Activated CD4-positive, alpha-beta T cell treated with anti-CD3 and anti-CD28 coated beads, Interleukin-2, amount 50 U/mL, for 4 hours (primary cell): ENCODE measurements around the gene EPN2.

Experiments used
- DNase-seq, 2 experiments: peaks; one replicate each; pipeline ENCODE4 v3.0.0-alpha.2; 2020

EPN2 gene

DNA sequence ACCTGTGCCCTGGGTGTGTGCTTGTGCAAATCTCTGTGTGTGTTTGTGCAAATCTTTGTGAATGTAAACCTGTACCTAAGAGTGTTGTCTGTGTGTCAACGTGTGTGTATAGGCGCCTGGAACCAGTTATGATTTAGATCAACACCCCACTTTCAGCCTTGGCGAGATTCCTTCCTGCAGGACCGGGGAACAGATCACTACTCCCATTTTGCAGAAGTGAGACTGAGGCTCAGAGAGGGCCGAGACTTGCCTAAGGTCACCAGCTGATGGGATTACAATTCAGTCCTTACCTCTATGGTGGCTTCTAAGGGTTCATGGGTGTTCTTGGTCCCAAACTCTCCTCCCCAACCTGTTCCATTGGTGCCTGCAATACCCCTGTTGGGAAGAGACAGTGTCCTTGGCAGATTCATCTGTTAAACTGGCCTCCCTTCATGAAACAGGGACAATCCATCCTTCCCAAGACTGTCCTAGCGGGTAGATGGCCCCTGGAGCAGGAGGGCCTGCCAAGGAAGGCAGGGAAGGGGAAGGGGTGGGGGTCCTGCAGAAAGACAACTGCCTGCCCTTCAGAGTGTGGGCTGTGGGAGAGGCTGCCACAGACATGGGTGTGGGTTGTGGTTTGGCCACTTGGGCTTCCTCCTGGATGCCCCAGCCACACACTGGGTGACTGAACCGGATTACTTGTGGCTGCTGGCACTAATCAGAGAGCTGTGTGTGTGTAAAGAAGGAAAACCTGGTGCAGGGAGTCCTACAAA is 134.3 kb downstream of the EPN2 start:
- DNase-seq: no peak

GRCh38 chr17:19372011-19372370 is 134.8 kb downstream of the EPN2 start:
- DNase-seq: no peak

DNA sequence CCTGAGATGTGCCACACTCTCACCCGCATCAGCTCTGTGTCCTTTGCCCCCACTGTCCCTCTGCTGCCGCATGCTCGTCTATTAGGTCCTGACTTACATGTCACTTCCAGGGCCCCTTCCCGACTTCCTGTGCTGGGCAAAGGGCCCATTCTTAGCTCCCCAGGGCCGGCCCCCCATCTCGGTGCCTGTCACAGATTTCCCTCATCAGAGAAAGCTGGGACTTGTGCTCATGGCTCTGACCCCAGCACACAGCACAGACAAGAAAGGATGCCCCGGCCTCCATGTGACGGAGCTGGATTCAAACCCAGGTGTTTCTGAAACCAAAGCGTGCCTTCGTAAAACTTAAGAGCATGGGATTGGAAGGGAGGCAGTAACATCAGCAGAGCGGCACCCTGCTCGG is 135.3 kb downstream of the EPN2 start:
- DNase-seq: no peak

- no peak for DNase-seq
These were observed 135.8 kb downstream of the EPN2 start for GRCh38 chr17:19372866-19373504.

DNA sequence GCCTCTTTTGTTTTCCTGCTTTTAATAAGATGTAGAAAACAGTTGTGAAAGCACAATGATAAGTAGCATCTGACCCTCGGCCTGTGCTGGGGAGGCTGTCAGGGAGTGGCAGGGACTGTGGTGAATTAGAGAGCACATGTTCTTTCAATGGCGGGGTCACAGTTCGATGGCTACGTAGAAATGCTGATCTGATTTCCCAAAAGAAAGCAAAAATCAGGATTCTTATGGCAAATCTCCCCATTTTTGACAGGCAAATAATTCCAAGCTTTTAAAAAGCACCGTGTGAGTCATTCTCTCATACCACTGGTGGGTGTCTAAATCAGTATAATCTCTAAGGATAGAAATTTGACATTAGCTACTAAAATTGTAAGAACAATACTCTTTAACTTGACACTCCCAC is 137.0 kb downstream of the EPN2 start:
- no peak for DNase-seq

- DNase-seq: no peak
These were observed 138.6 kb downstream of the EPN2 start for GRCh38 chr17:19375732-19376131.

GRCh38 chr17:19376811-19377210 is 139.6 kb downstream of the EPN2 start:
- DNase-seq: no peak

DNA sequence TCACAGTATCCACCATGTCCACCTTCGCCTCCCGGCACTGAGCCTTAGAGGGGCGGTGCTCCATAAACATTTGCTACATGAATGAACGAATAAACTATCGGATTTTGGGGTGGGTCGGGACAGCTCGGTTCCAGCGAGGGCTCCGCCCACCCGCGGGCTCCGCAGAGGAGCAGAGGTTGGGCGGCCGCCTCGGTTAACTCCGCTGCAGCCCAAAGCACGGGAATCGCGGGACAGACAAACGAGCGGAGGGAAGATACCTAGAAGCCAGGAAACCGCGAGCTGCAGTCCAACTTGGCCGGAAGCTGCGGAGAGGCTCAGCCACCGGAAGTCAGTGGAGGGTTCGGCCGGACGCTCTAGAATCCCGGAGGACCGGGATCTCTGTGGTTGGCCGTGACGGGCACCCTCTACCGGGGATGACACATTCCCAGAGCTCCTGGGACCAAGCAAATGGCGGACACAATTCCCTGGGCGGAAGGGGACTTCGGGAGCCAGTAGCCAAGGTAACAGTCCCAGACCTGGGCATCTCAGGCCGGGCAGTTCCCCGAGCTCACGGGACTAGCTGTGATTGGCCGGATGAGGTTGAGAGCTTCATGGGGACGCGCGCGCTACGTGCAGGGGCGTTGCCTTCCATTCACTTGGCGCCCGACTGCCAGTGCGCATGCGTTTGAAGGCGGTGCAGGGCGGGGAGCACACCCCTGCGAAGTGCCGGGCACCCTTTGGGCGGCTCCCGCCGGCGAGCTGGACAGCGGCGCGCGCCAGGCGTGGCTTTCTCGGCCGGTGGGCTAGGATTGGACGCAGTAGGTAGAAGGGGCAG is 140.6 kb downstream of the EPN2 start:
- DNase-seq: peak; percentile 83 to 87

DNA sequence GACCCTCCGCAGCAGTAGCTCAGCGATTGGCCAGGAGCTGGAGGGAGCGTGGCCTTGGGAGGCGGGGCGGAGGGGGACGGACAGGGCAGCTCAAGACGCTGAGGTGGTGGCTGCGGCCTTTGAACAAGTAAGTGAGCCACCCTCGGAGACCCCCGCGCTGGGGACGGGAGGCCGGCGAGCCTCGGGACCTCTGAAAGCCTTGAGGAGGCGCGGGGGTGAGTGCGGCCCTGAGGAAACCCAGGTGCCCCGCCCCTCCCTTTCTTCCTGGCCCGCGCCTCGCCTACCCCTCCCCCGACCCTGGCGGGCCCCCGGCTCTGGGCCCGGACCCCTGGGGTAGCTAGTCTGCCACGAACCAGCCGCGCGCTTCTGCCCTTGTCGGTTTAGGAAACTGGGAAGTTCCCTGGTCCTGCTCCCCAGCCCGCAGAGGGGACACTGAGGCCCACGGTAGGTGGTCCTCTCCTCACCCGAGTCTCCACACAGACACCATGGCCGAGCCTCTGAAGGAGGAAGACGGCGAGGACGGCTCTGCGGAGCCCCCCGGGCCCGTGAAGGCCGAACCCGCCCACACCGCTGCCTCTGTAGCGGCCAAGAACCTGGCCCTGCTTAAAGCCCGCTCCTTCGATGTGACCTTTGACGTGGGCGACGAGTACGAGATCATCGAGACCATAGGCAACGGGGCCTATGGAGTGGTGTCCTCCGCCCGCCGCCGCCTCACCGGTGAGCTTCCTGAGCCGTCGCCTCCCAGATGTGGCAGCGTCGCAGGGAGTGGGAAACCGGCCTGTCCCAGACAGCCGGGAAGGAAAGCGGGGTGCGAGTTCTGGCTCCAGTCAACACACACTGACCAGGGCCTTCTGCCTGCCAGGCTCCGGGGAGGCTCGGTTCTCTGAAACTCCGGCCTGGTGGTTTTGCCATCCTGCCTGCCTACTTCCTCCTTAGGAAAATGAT is 141.5 kb downstream of the EPN2 start, which contains the start of gene MAPK7:
Gene MAPK7, plus strand, starts transcription at position 83 of the 945 bp plus-strand sequence. Its CDS starts 403 bp downstream, at position 486.
- DNase-seq: no peak

DNA sequence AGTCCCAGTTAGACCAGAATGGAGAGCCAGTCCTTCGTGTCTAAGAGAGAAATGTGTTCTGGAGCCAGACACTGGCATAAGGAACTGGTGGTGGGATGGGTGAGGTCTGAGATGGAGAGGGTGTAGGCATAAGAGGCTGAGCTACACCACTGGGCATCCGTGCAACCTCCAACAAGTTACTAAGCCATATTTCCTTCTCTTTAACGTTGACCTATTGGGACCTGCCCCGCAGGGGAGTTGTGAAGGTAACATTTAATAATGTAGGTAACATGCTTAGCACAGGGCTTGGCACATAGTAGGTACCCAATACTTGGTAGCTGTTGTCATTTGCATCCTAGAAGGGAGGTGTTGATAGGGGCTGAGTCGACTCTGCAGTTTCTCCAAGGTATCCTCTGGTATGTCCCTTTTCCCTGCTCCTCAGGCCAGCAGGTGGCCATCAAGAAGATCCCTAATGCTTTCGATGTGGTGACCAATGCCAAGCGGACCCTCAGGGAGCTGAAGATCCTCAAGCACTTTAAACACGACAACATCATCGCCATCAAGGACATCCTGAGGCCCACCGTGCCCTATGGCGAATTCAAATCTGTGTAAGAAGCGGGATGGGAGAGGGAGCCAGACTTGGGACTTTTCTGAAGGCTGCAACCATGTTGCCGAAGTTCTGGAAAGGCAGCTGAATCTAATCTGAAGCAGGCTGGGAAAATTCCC is 142.3 kb downstream of the EPN2 start:
- DNase-seq: no peak

DNA sequence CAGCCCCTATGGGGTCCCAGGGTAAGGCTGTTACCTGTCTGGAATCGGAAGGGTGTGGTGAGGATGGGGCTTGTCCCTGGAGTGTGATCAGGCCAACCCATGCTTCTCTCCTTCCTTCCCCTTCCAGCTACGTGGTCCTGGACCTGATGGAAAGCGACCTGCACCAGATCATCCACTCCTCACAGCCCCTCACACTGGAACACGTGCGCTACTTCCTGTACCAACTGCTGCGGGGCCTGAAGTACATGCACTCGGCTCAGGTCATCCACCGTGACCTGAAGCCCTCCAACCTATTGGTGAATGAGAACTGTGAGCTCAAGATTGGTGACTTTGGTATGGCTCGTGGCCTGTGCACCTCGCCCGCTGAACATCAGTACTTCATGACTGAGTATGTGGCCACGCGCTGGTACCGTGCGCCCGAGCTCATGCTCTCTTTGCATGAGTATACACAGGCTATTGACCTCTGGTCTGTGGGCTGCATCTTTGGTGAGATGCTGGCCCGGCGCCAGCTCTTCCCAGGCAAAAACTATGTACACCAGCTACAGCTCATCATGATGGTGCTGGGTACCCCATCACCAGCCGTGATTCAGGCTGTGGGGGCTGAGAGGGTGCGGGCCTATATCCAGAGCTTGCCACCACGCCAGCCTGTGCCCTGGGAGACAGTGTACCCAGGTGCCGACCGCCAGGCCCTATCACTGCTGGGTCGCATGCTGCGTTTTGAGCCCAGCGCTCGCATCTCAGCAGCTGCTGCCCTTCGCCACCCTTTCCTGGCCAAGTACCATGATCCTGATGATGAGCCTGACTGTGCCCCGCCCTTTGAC is 143.5 kb downstream of the EPN2 start:
- no peak for DNase-seq

DNA sequence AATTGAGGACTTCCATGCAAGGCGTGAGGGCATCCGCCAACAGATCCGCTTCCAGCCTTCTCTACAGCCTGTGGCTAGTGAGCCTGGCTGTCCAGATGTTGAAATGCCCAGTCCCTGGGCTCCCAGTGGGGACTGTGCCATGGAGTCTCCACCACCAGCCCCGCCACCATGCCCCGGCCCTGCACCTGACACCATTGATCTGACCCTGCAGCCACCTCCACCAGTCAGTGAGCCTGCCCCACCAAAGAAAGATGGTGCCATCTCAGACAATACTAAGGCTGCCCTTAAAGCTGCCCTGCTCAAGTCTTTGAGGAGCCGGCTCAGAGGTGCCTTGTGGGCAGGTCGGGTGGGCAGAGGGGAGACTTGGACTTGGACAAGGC is 144.2 kb downstream of the EPN2 start:
- no peak for DNase-seq

DNA sequence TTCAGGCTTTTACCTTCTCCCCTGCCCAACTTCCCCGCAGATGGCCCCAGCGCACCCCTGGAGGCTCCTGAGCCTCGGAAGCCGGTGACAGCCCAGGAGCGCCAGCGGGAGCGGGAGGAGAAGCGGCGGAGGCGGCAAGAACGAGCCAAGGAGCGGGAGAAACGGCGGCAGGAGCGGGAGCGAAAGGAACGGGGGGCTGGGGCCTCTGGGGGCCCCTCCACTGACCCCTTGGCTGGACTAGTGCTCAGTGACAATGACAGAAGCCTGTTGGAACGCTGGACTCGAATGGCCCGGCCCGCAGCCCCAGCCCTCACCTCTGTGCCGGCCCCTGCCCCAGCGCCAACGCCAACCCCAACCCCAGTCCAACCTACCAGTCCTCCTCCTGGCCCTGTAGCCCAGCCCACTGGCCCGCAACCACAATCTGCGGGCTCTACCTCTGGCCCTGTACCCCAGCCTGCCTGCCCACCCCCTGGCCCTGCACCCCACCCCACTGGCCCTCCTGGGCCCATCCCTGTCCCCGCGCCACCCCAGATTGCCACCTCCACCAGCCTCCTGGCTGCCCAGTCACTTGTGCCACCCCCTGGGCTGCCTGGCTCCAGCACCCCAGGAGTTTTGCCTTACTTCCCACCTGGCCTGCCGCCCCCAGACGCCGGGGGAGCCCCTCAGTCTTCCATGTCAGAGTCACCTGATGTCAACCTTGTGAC is 144.7 kb downstream of the EPN2 start:
- no peak for DNase-seq

DNA sequence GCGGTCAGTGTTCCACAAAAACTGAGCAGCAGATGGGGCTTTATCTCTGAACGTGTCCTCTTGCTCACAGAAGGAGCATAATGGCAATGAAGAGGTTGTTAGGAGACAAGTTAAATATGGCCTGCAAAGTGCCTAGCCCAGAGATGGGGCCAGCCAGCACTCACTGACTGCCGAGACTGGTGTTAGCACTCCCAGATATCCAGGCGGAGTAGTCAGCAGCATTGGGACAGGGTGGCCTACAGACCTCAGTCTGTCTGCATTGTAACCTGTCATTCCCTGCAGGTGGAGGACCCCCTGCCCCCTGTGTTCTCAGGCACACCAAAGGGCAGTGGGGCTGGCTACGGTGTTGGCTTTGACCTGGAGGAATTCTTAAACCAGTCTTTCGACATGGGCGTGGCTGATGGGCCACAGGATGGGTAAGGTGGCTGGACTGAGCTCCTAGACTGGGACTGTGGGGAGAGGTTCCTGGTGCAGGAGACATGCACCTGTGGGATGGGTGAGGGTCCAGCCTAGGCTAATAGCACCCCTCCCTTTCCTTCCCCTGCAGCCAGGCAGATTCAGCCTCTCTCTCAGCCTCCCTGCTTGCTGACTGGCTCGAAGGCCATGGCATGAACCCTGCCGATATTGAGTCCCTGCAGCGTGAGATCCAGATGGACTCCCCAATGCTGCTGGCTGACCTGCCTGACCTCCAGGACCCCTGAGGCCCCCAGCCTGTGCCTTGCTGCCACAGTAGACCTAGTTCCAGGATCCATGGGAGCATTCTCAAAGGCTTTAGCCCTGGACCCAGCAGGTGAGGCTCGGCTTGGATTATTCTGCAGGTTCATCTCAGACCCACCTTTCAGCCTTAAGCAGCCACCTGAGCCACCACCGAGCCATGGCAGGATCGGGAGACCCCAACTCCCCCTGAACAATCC is 145.6 kb downstream of the EPN2 start:
- no peak for DNase-seq

GRCh38 chr17:19383681-19384470 is 146.7 kb downstream of the EPN2 start:
- DNase-seq: no peak

DNA sequence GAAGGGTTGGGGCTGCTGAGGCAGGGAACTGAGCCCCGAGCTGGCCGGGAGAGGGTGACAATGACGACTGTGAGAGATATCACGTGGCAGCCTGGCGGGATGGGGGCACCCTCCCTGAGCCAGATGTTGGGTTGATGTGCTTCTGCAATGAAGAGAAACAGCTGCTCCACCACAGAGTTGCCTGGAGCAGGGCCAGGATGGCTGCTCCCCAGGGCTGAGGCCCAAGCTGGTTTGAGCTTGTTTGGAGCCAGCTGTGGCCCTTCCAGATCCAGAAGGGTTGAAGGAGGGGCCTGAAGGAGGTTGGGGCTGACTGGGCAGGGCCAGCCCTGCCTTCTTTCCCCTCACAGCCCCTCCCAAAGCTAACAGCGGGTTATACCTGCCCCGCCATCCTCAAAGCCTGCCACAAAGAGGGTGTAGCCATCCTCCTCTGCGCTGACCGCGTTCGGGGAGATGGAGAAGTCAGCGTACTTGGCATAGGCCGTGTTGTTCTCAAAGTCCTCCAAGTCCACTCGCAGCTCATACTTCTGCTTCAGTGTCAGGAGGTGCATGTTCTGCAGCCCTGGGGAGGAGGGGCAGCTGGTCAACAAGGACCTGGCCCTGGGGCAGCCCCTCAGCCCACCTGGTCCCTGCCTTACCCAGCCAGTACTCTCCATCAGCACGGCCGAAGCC is 147.7 kb downstream of the EPN2 start:
- no peak for DNase-seq

- DNase-seq: no peak
These were observed 148.4 kb downstream of the EPN2 start for GRCh38 chr17:19385521-19385983.
